Heart left ventricle (tissue), 16 donors: ENCODE measurements around the gene CRYGN. TPM values are rescaled to one million over a fixed set of nuclear protein-coding genes. Genes with fewer than 3 reads are reported as not detected.

ENCODE experiments used
- ATAC-seq, 4 donors: fragments of 200-7000 bp; cut with Tn5 transposase; one replicate each; pipeline ENCODE4 v1.9.1; 2020 to 2022; ENCODE audit warnings: moderate library complexity in 4 of 4, mild to moderate bottlenecking in 3 of 4, moderate number of reproducible peaks in 1 of 4
- DNase-seq, 5 donors: peaks; one replicate each; pipeline ENCODE4 v3.0.0-alpha.2; 2020
- H3K27ac ChIP-seq, 12 donors: fragments of 200-600 bp; sonication (generic) in 4 of 12; one replicate each; pipeline versions ENCODE4 v1.5.0 to v1.8.0; 2016 to 2022; ENCODE audit warnings: mild to moderate bottlenecking in 2 of 12
- H3K27me3 ChIP-seq, 9 donors: fragments of 200-600 bp; sonication (generic) in 2 of 9; one replicate each; pipeline versions ENCODE4 v1.5.1 to v1.8.0; 2016 to 2022; ENCODE audit warnings: mild to moderate bottlenecking in 3 of 9
- H3K36me3 ChIP-seq, 9 donors: fragments of 200-600 bp; sonication (generic) in 2 of 9; one replicate each; pipeline versions ENCODE4 v1.5.0 to v1.8.0; 2018 to 2022; ENCODE audit warnings: mild to moderate bottlenecking in 2 of 9
- H3K4me1 ChIP-seq, 12 donors: fragments of 200-600 bp; sonication (generic) in 4 of 12; one replicate each; pipeline versions ENCODE4 v1.5.0 to v1.8.0; 2016 to 2022; ENCODE audit warnings: mild to moderate bottlenecking in 3 of 12
- H3K4me3 ChIP-seq, 12 donors: fragments of 200-600 bp; sonication (generic) in 4 of 12; one replicate each; pipeline versions ENCODE4 v1.5.0 to v1.8.0; 2017 to 2022; ENCODE audit warnings: mild to moderate bottlenecking in 9 of 12, moderate library complexity in 4 of 12
- H3K9me3 ChIP-seq, 12 donors: fragments of 200-600 bp; sonication (generic) in 4 of 12; one replicate each; pipeline versions ENCODE4 v1.5.0 to v1.8.0; 2016 to 2022; ENCODE audit warnings: mild to moderate bottlenecking in 1 of 12
- POLR2A ChIP-seq, 2 donors: fragments of 450-650 bp; IDR thresholded peaks; one replicate each; pipeline ENCODE4 v1.6.1; 2017; ENCODE audit warnings: antibody characterized with exemption in 2 of 2, mild to moderate bottlenecking in 2 of 2, moderate library complexity in 2 of 2
- WGBS, 4 donors: extraction: QIAGEN DNeasy Blood & Tissue Kit in 2 of 4; methylation state at CpG; one replicate each; pipeline versions ENCODE4 v1.1.5 to v1.1.7; 2013 to 2018; 5-methylcytosine and 5-hydroxymethylcytosine counted together
- intact Hi-C, 10 donors: fragments of 100-400 bp; cut with DNase I; formaldehyde crosslinking; loops; one replicate each; pipeline versions ENCODE4 v1.11.1 to v1.14.2; 2022
- polyA plus RNA-seq, 2 donors: library from polyadenylated mRNA; stranded (reverse); fragments of 200-250 nt; gene quantifications; one replicate each; pipeline ENCODE4 v1.2.3, GENCODE V29; 2013
- total RNA-seq, 9 donors: library from RNA; depleted of rRNA in 2 of 9; stranded (reverse); fragments of >200 nt in 2 of 9; fragmentation: NEBNext Ultra II Directional in 3 of 9; extraction: Animal tissue kit (Norgen Biotek cat#: 25700) in 3 of 9; gene quantifications; one replicate each; pipeline versions ENCODE4 v1.1.0 to v1.2.4, GENCODE V29; 2016 to 2023
- TF ChIP-seq, protein P1 (sequence below), 12 donors: fragments of 200-600 bp; sonication (generic) in 4 of 12; IDR thresholded peaks; one replicate each; pipeline versions ENCODE4 v1.5.0 to v1.8.0; 2018 to 2022; ENCODE audit warnings: antibody characterized with exemption in 12 of 12, mild to moderate bottlenecking in 5 of 12
- donor health status: ischemic (EF 13 %, LVEDD 7.1; RV severe dilation, severe dysfunction).
- donor health status: healthy with polysubstance abuse.
- donor health status: DM: no; HTN: yes; CAD: no.
- donor health status: DM: no; HTN: no; CAD: no.
- donor health status: ischemic (EF 25% LVEDD 6.9; RV normal size, moderate dysfunction).
- donor health status: ischemic (EF 25% LVEDD 5.7; RV mildly dilated, moderate dysfunction).
- donor health status: healthy.
- donor health status: DM: yes; HTN: yes; CAD: no.
- donor health status: ischemic (EF 35%, LVEDD 5.7; RV mildly dilated, moderate dysfunction).
- donor health status: nonischemic (EF 11% LVEDD 7.7; RV severe dilation, severe dysfunction).
- donor health status: DM: yes; HTN: yes; CAD: no.
- donor health status: PGD.
- donor health status: ischemic (EF 29% LVEDD 5.4; RV normal size, mild dysfunction).
- donor health status: nonischemic (EF 23%, LVEDD 6.1; RV moderate dilation, normal function).

Gene CRYGN
- total and polyA plus RNA-seq, 11 donors: 0.50 to 0.52 TPM; not detected in 9

DNA sequence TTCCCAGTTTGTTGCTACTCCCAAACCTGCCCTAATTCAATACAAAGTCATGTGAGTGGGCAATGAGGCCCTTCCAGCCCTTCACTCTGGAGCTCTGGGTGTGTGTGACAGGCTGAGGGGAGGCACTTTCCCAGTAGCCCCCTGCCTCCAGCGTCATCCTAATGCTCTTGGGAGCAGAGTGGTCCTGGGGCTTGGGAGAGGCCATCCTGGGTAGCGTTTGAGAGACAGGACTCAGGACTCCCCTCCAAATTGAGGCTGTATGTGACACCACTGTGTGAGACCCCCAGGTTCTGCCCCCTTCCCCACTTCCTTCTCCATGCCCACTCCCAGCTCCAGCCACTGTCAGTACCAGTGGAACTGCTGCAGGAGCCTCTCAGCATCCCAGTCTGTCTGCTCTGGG is 6.5 kb upstream of the CRYGN start:
- H3K4me3 ChIP-seq: no peak overlapping the region
- no peaks in the 10 kb centered on the region for H3K36me3 ChIP-seq
- TF ChIP-seq POLR2A (IDR thresholded peaks at IDR 0.05): no peak
- TF ChIP-seq, protein P1, sequence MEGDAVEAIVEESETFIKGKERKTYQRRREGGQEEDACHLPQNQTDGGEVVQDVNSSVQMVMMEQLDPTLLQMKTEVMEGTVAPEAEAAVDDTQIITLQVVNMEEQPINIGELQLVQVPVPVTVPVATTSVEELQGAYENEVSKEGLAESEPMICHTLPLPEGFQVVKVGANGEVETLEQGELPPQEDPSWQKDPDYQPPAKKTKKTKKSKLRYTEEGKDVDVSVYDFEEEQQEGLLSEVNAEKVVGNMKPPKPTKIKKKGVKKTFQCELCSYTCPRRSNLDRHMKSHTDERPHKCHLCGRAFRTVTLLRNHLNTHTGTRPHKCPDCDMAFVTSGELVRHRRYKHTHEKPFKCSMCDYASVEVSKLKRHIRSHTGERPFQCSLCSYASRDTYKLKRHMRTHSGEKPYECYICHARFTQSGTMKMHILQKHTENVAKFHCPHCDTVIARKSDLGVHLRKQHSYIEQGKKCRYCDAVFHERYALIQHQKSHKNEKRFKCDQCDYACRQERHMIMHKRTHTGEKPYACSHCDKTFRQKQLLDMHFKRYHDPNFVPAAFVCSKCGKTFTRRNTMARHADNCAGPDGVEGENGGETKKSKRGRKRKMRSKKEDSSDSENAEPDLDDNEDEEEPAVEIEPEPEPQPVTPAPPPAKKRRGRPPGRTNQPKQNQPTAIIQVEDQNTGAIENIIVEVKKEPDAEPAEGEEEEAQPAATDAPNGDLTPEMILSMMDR (IDR thresholded peaks at IDR 0.05): no peak
- H3K27me3 ChIP-seq: peaks cover 0 to 4% (median 0%) of the 10 kb centered on the region in 9 donors
- DNase-seq (peak in 1 of 5 donors; percentile 8), ATAC-seq (no peak)
- intact Hi-C loops: loop anchor here in 3 of 10 donors (5.0 kb wide), 3 partner anchors 79 to 134 kb away; no protein-coding TSS in a partner anchor
- 84 to 94% (median 90%) methylated on average over 2 of the region's 2 CpGs for WGBS, 4 donors
- no peak overlapping the region for H3K27ac ChIP-seq
- peaks cover 0 to 9% (median 0%) of the 10 kb centered on the region in 12 donors for H3K4me1 ChIP-seq
- H3K9me3 ChIP-seq: no peaks in the 10 kb centered on the region

DNA sequence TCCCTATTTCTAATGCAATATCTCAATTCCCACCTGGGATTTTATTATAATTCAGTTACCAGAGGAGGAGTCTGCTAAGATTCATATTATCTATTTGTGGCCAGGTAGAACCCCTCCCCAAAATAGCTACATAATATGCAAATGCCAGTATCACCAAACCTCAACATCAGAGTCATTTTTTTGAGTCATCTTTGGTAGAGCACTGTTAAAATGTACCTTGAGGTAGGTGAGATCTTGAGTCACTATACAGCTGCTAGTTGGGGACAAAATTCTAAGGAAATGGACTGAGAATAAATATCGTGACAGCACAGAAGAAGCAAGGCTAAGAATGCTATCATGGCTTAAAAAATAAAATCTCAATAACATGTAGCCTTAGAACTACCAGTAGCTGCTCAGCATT is 4.7 kb upstream of the CRYGN start:
- H3K27me3 ChIP-seq: peaks cover 0 to 14% (median 3%) of the 10 kb centered on the region in 9 donors
- TF ChIP-seq, protein P1 (IDR thresholded peaks at IDR 0.05): no peak
- TF ChIP-seq POLR2A (IDR thresholded peaks at IDR 0.05): no peak
- intact Hi-C loops: loop anchor here in 3 of 10 donors (5.0 kb wide), 3 partner anchors 77 to 132 kb away; no protein-coding TSS in a partner anchor
- H3K9me3 ChIP-seq: no peaks in the 10 kb centered on the region
- peaks cover 0 to 22% (median 3%) of the 10 kb centered on the region in 12 donors for H3K4me1 ChIP-seq
- WGBS, 4 donors: 83 to 93% (median 88%) methylated on average over 1 of the region's 1 CpG
- H3K36me3 ChIP-seq: no peaks in the 10 kb centered on the region
- no peak for DNase-seq
- no peak for ATAC-seq
- no peak overlapping the region for H3K4me3 ChIP-seq
- no peak overlapping the region for H3K27ac ChIP-seq

DNA sequence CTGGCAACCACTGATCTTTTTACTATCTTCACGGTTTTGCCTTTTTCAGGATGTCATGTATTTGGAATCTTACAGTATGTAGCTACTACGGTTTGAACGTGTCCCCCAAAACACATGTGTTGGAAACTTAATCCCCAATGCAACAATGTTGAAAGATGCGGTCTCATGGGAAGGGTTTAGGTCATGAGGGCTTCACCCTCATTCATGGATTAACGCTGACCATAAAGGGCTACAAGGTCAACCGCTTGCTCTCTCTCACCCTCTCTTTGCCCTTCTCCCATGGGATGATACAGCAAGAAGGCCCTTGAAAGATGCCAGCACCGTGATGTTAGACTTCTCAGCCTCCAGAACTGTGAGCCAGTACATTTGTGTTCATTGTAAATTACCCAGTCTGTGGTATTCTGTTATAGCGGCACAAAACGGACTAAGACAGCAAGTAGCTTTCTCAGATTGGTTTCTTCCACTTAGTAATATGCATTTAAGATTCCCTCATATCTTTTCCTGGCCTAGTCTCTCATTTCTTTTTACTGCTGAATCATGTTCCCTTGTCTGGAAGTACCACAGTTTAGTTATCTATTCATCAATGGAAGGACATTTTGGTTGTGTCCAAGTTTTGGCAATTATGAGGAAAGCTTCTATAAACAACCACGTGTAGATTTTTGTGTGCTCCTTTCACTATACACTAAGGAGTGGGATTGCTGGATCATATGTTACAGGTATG is 3.0 kb upstream of the CRYGN start:
- intact Hi-C loops: no loop called here

More for the DNA sequence above, 3.0 kb upstream of the CRYGN start:
- ATAC-seq (no peak), DNase-seq (peak in 1 of 5 donors; percentile 1)
- H3K9me3 ChIP-seq: no peaks in the 10 kb centered on the region
- no peak overlapping the region for H3K4me3 ChIP-seq
- TF ChIP-seq, protein P1 (IDR thresholded peaks at IDR 0.05): no peak
- peaks cover 0 to 21% (median 5%) of the 10 kb centered on the region in 12 donors for H3K4me1 ChIP-seq
- no peak overlapping the region for H3K27ac ChIP-seq
- peaks cover 0 to 25% (median 6%) of the 10 kb centered on the region in 9 donors for H3K27me3 ChIP-seq
- H3K36me3 ChIP-seq: no peaks in the 10 kb centered on the region
- WGBS, 4 donors: 80 to 84% (median 83%) methylated on average over 10 of the region's 10 CpGs
